Right lobe of liver (tissue), 6 donors: ENCODE data around the gene GCSAML. TPM values are rescaled to one million over a fixed set of nuclear protein-coding genes. Genes with fewer than 3 reads are reported as not detected.

Source experiments
- ATAC-seq, 4 donors: fragments of 200-7000 bp; cut with Tn5 transposase; one replicate each; pipeline ENCODE4 v1.9.1; 2020; ENCODE audit warnings: mild to moderate bottlenecking in 4 of 4, moderate library complexity in 4 of 4
- DNase-seq, 3 donors: peaks; one replicate each; pipeline ENCODE4 v3.0.0-alpha.2; 2020
- H3K27ac ChIP-seq, 3 donors: fragments of 200-600 bp; one replicate each; pipeline ENCODE4 v1.8.0; 2022
- H3K27me3 ChIP-seq, 2 donors: fragments of 200-600 bp; one replicate each; pipeline ENCODE4 v1.8.0; 2022
- H3K36me3 ChIP-seq, 4 donors: fragments of 200-600 bp; sonication (generic) in 1 of 4; one replicate each; pipeline versions ENCODE4 v1.5.1 to v1.8.0; 2017 to 2022; ENCODE audit warnings: control low read depth in 1 of 4
- H3K4me1 ChIP-seq, 4 donors: fragments of 200-600 bp; sonication (generic) in 1 of 4; one replicate each; pipeline versions ENCODE4 v1.5.1 to v1.8.0; 2017 to 2022; ENCODE audit warnings: control low read depth in 1 of 4
- H3K4me3 ChIP-seq, 3 donors: fragments of 200-600 bp; one replicate each; pipeline ENCODE4 v1.8.0; 2022
- H3K9me3 ChIP-seq, 4 donors: fragments of 200-600 bp; sonication (generic) in 1 of 4; one replicate each; pipeline versions ENCODE4 v1.5.1 to v1.8.0; 2017 to 2022; ENCODE audit warnings: control low read depth in 1 of 4
- CTCF ChIP-seq, 4 donors: fragments of 200-600 bp in 3 of 4; fragments of 450-650 bp in 1 of 4; IDR thresholded peaks; one replicate each; pipeline versions ENCODE4 v1.5.1 to v1.8.0; 2016 to 2022; ENCODE audit warnings: antibody characterized with exemption in 4 of 4, mild to moderate bottlenecking in 2 of 4
- POLR2A ChIP-seq: fragments of 450-650 bp; IDR thresholded peaks from one replicate; pipeline ENCODE4 v1.6.1; 2017; ENCODE audit warnings: antibody characterized with exemption, mild to moderate bottlenecking
- WGBS: methylation state at CpG from one replicate; pipeline ENCODE4 v1.1.6; 2018; ENCODE audit warnings: low coverage, low lambda C conversion rate; ENCODE audit not compliant: insufficient coverage; ENCODE audit errors: missing lambda C conversion rate; 5-methylcytosine and 5-hydroxymethylcytosine counted together
- intact Hi-C, 2 donors: fragments of 100-400 bp; cut with DNase I; formaldehyde crosslinking; loops; one replicate each; pipeline versions ENCODE4 v1.11.2 to v1.14.1; 2022
- long read RNA-seq: library from polyadenylated mRNA; unstranded; transcript quantifications from one replicate; pipeline ENCODE4 v2.0.0, GENCODE V29; 2019
- total RNA-seq, 6 experiments: library from RNA; depleted of rRNA in 2 of 6; stranded (reverse); fragments of >200 nt in 2 of 6; fragmentation: NEBNext Ultra II Directional in 3 of 6; extraction: Animal tissue kit (Norgen Biotek cat#: 25700) in 3 of 6; gene quantifications; one replicate each; pipeline versions ENCODE4 v1.1.0 to v1.2.4, GENCODE V29; 2016 to 2023
- donor health status: DM: no; HTN: yes; CAD: no.
- donor health status: DM: no; HTN: no; CAD: no.
- donor health status: DM: no; HTN: no; CAD: no.
- donor health status: DM: no; HTN: yes; CAD: no.
- donor health status: DM: no; HTN: yes; CAD: no.

Gene GCSAML
- total RNA-seq, result under 1 TPM in 1 of 6 experiments, not detected in 5; 0.24 TPM
- long read RNA-seq, result 0 reads

GRCh38 chr1:247548769-247549182 is at the start of gene GCSAML:
Gene GCSAML, plus strand, starts transcription at chr1:247549134. Its CDS starts 58 bp downstream, at chr1:247549192.
- no peak within 1 kb of the TSS for H3K4me3 ChIP-seq
- no peak for TF ChIP-seq CTCF (IDR thresholded peaks at IDR 0.05)
- TF ChIP-seq POLR2A, result no peak
- no peak for ATAC-seq
- no peaks in the 10 kb centered on the region for H3K27me3 ChIP-seq
- no peaks in the 10 kb centered on the region for H3K9me3 ChIP-seq
- no peak within 1 kb of the TSS for H3K27ac ChIP-seq
- 44% methylated on average over 13 of the region's 13 CpGs for WGBS
- no peak for DNase-seq
- H3K36me3 ChIP-seq, result no peaks in the 10 kb centered on the region
- no peaks in the 10 kb centered on the region for H3K4me1 ChIP-seq
- intact Hi-C loops, result no loop called here

GRCh38 chr1:247500865-247501264 is 48.1 kb upstream of the GCSAML start:
- Histone ChIP-seq H3K36me3 (no peaks in the 10 kb centered on the region), H3K4me3 (no peak overlapping the region), H3K27ac (no peak overlapping the region), H3K9me3 (no peaks in the 10 kb centered on the region), H3K4me1 (no peaks in the 10 kb centered on the region), H3K27me3 (no peaks in the 10 kb centered on the region)
- ATAC-seq, result no peak
- intact Hi-C loops, result no loop called here
- no peak for DNase-seq
- TF ChIP-seq CTCF (IDR thresholded peaks at IDR 0.05), result no peak
- TF ChIP-seq POLR2A, result no peak
- WGBS, result 47% methylated on average over 3 of the region's 3 CpGs

GRCh38 chr1:247506831-247507230 is 42.1 kb upstream of the GCSAML start:
- Histone ChIP-seq H3K4me1 (no peaks in the 10 kb centered on the region), H3K9me3 (no peaks in the 10 kb centered on the region), H3K27me3 (no peaks in the 10 kb centered on the region), H3K4me3 (no peak overlapping the region), H3K27ac (no peak overlapping the region), H3K36me3 (no peaks in the 10 kb centered on the region)
- 14% methylated on average over 3 of the region's 3 CpGs for WGBS
- no peak for TF ChIP-seq CTCF (IDR thresholded peaks at IDR 0.05)
- TF ChIP-seq POLR2A, result no peak
- DNase-seq (no peak), ATAC-seq (no peak)
- intact Hi-C loops, result no loop called here

GRCh38 chr1:247517795-247518612 is 30.9 kb upstream of the GCSAML start:
- Histone ChIP-seq H3K27ac (no peak overlapping the region), H3K36me3 (no peaks in the 10 kb centered on the region), H3K4me1 (no peaks in the 10 kb centered on the region), H3K9me3 (no peaks in the 10 kb centered on the region), H3K27me3 (no peaks in the 10 kb centered on the region), H3K4me3 (peak overlapping the region in 1 of 3 donors; percentile 19)
- DNase-seq, result no peak
- intact Hi-C loops, result no loop called here
- WGBS, result 34% methylated on average over 3 of the region's 72 CpGs
- TF ChIP-seq CTCF (IDR thresholded peaks at IDR 0.05), result no peak
- no peak for TF ChIP-seq POLR2A
- no peak for ATAC-seq
